Lung (tissue), 12 donors: ENCODE data around the gene CCDC9B. TPM values are rescaled to one million over a fixed set of nuclear protein-coding genes. Genes with fewer than 3 reads are reported as not detected.

Experiments used
- ATAC-seq: fragments of 200-7000 bp; cut with Tn5 transposase; one replicate; pipeline ENCODE4 v1.9.1; 2020; ENCODE audit warnings: moderate number of reproducible peaks; ENCODE audit not compliant: insufficient read depth, low FRiP score
- DNase-seq, 3 donors: peaks; one replicate each; pipeline ENCODE4 v3.0.0-alpha.2; 2013 to 2017
- H3K27ac ChIP-seq, 2 donors: one replicate each; pipeline ENCODE4 v1.5.1; 2013; ENCODE audit warnings: mild to moderate bottlenecking in 2 of 2, moderate library complexity in 2 of 2, control low read depth in 1 of 2, inconsistent platforms in 1 of 2, low read depth in 1 of 2, low read length in 1 of 2
- H3K27me3 ChIP-seq, 3 donors: one replicate each; pipeline ENCODE4 v1.5.1; 2013; ENCODE audit warnings: low read length in 2 of 3; ENCODE audit not compliant: control insufficient read depth in 3 of 3, insufficient read depth in 3 of 3
- H3K36me3 ChIP-seq, 4 donors: one replicate each; pipeline ENCODE4 v1.5.1; 2013; ENCODE audit warnings: low read length in 4 of 4, mild to moderate bottlenecking in 1 of 4, moderate library complexity in 1 of 4; ENCODE audit not compliant: control insufficient read depth in 4 of 4, insufficient read depth in 4 of 4
- H3K4me1 ChIP-seq, 5 donors: one replicate each; pipeline ENCODE4 v1.5.1; 2013; ENCODE audit warnings: low read length in 5 of 5, mild to moderate bottlenecking in 2 of 5, moderate library complexity in 1 of 5; ENCODE audit not compliant: control insufficient read depth in 5 of 5, insufficient read depth in 5 of 5
- H3K4me3 ChIP-seq: one replicate; pipeline ENCODE4 v1.5.1; 2013; ENCODE audit warnings: mild to moderate bottlenecking, control low read depth, moderate library complexity
- H3K9ac ChIP-seq, 2 donors: one replicate each; pipeline ENCODE4 v1.5.1; 2013; ENCODE audit warnings: low read length in 2 of 2, control low read depth in 1 of 2; ENCODE audit not compliant: insufficient read depth in 1 of 2
- H3K9me3 ChIP-seq, 4 donors: one replicate each; pipeline ENCODE4 v1.5.1; 2013; ENCODE audit warnings: low read length in 3 of 4, mild to moderate bottlenecking in 1 of 4, moderate library complexity in 1 of 4; ENCODE audit not compliant: control insufficient read depth in 4 of 4, insufficient read depth in 3 of 4
- WGBS, 2 donors: extraction: QIAGEN DNeasy Blood & Tissue Kit; methylation state at CpG; one replicate each; pipeline ENCODE4 v1.1.7; 2013; 5-methylcytosine and 5-hydroxymethylcytosine counted together
- polyA plus RNA-seq, 2 donors: library from polyadenylated mRNA; stranded (reverse); fragments of 200-250 nt; gene quantifications; one replicate each; pipeline ENCODE4 v1.2.1, GENCODE V29; 2013
- total RNA-seq, 2 donors: library from RNA; depleted of rRNA in 1 of 2; stranded (reverse); fragments of >200 nt in 1 of 2; gene quantifications; one replicate each; pipeline ENCODE4 v1.2.1, GENCODE V29; 2014 to 2021
- TF ChIP-seq, protein P1 (sequence below): IDR thresholded peaks from 2 replicates; pipeline ENCODE4 v1.5.1; 2012; ENCODE audit warnings: mild to moderate bottlenecking; ENCODE audit errors: control extremely low read depth, extremely low read depth
- donor health status: control.
- donor health status: control.
- donor health status: Bipolar disorder and iron deficiency.
- donor health status: healthy.
- donor health status: DM: yes; HTN: yes; CAD: no.

The CCDC9B gene
- total and polyA plus RNA-seq, 4 donors: 4.4 to 42.1 (median 14.9) TPM

GRCh38 chr15:40365624-40366456 is 25.1 kb upstream of the CCDC9B start:
- Histone ChIP-seq H3K36me3 (no peaks in the 10 kb centered on the region), H3K9ac (no peak overlapping the region), H3K27ac (peak overlapping the region in 1 of 2 donors; percentile 51), H3K9me3 (no peaks in the 10 kb centered on the region), H3K4me1 (peaks cover 0 to 13% (median 0%) of the 10 kb centered on the region in 5 donors), H3K27me3 (peaks cover 0 to 7% (median 0%) of the 10 kb centered on the region in 3 donors), H3K4me3 (no peak overlapping the region)
- 87 to 90% methylated on average over 11 of the region's 11 CpGs for WGBS, 2 donors
- TF ChIP-seq, protein P1, sequence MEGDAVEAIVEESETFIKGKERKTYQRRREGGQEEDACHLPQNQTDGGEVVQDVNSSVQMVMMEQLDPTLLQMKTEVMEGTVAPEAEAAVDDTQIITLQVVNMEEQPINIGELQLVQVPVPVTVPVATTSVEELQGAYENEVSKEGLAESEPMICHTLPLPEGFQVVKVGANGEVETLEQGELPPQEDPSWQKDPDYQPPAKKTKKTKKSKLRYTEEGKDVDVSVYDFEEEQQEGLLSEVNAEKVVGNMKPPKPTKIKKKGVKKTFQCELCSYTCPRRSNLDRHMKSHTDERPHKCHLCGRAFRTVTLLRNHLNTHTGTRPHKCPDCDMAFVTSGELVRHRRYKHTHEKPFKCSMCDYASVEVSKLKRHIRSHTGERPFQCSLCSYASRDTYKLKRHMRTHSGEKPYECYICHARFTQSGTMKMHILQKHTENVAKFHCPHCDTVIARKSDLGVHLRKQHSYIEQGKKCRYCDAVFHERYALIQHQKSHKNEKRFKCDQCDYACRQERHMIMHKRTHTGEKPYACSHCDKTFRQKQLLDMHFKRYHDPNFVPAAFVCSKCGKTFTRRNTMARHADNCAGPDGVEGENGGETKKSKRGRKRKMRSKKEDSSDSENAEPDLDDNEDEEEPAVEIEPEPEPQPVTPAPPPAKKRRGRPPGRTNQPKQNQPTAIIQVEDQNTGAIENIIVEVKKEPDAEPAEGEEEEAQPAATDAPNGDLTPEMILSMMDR: no peak
- ATAC-seq: no peak
- DNase-seq: no peak

GRCh38 chr15:40365016-40365415 is 24.3 kb upstream of the CCDC9B start:
- WGBS, 2 donors: 90 to 91% methylated on average over 5 of the region's 5 CpGs
- TF ChIP-seq, protein P1: no peak

GRCh38 chr15:40364251-40364650 is 23.5 kb upstream of the CCDC9B start:
- TF ChIP-seq, protein P1: no peak
- H3K36me3 ChIP-seq: no peaks in the 10 kb centered on the region
- ATAC-seq: no peak
- H3K9me3 ChIP-seq: no peaks in the 10 kb centered on the region
- peaks cover 0 to 7% (median 0%) of the 10 kb centered on the region in 3 donors for H3K27me3 ChIP-seq
- 69 to 79% methylated on average over 6 of the region's 6 CpGs for WGBS, 2 donors
- H3K9ac ChIP-seq: no peak overlapping the region
- no peak overlapping the region for H3K27ac ChIP-seq
- DNase-seq: no peak
- peaks cover 0 to 13% (median 0%) of the 10 kb centered on the region in 5 donors for H3K4me1 ChIP-seq
- no peak overlapping the region for H3K4me3 ChIP-seq

More at GRCh38 chr15:40365016-40365415, 24.3 kb upstream of the CCDC9B start:
- H3K9ac ChIP-seq: no peak overlapping the region
- no peaks in the 10 kb centered on the region for H3K9me3 ChIP-seq
- ATAC-seq (no peak), DNase-seq (no peak)
- no peak overlapping the region for H3K27ac ChIP-seq
- H3K4me1 ChIP-seq: peaks cover 0 to 13% (median 0%) of the 10 kb centered on the region in 5 donors
- no peaks in the 10 kb centered on the region for H3K36me3 ChIP-seq
- H3K4me3 ChIP-seq: no peak overlapping the region
- H3K27me3 ChIP-seq: peaks cover 0 to 7% (median 0%) of the 10 kb centered on the region in 3 donors
